GM18502 (cell line): Measurements from ENCODE around the gene VPS18.
"Not testable (repeated sequence)": the region's sequence is repeated elsewhere in the genome, so short reads cannot be mapped to it uniquely, and the experiment has no call there.

Experiments
- ATAC-seq: cut with Tn5 transposase; IDR thresholded peaks from one replicate; pipeline ENCODE4 v1.9.1; 2021; ENCODE audit warnings: mild to moderate bottlenecking; ENCODE audit not compliant: unreplicated experiment, poor library complexity

VPS18 gene

GRCh38 chr15:40893733-40894680 is at the start of gene VPS18:
TSS of gene VPS18 (plus strand) at chr15:40894450. CDS start at chr15:40894769, 319 bp downstream.
- ATAC-seq, result peak; percentile 85

GRCh38 chr15:40844696-40845030 is 49.6 kb upstream of the VPS18 start:
- no peak for ATAC-seq

GRCh38 chr15:40845036-40845435 is 49.2 kb upstream of the VPS18 start:
- ATAC-seq, result no peak

GRCh38 chr15:40845511-40846284 is 48.6 kb upstream of the VPS18 start:
- ATAC-seq, result no peak

GRCh38 chr15:40846841-40847222 is 47.4 kb upstream of the VPS18 start:
- no peak for ATAC-seq

GRCh38 chr15:40847223-40847961 is 46.9 kb upstream of the VPS18 start:
- peak; percentile 77 for ATAC-seq

- ATAC-seq, result no peak
Observed at GRCh38 chr15:40850576-40851112, 43.6 kb upstream of the VPS18 start.

- no peak for ATAC-seq
Observed at GRCh38 chr15:40852529-40852928, 41.7 kb upstream of the VPS18 start.

- no peak for ATAC-seq
Observed at GRCh38 chr15:40853241-40853890, 40.9 kb upstream of the VPS18 start.

- no peak for ATAC-seq
Observed at GRCh38 chr15:40854161-40854560, 40.1 kb upstream of the VPS18 start.

- no peak for ATAC-seq
Observed at GRCh38 chr15:40855706-40856234, 38.5 kb upstream of the VPS18 start.

GRCh38 chr15:40856746-40857145 is 37.5 kb upstream of the VPS18 start:
- ATAC-seq, result no peak

GRCh38 chr15:40857601-40858341 is 36.5 kb upstream of the VPS18 start:
- ATAC-seq, result peak; percentile 78

GRCh38 chr15:40858706-40859105 is 35.5 kb upstream of the VPS18 start:
- ATAC-seq, result no peak

GRCh38 chr15:40859206-40859851 is 34.9 kb upstream of the VPS18 start:
- ATAC-seq, result peak; percentile 78

- ATAC-seq, result not testable (repeated sequence)
Observed at GRCh38 chr15:40861147-40861546, 33.1 kb upstream of the VPS18 start.

GRCh38 chr15:40863660-40864270 is 30.5 kb upstream of the VPS18 start:
- ATAC-seq, result no peak

GRCh38 chr15:40867199-40867598 is 27.1 kb upstream of the VPS18 start:
- no peak for ATAC-seq
